ENCODE measurements around the gene MARCHF3.

- TF ChIP-seq CTCF (IDR thresholded peaks at IDR 0.05 in 8 of 11, conservative IDR thresholded peaks at IDR 0.05 in 3 of 11), result no peak
- no peak for TF ChIP-seq POLR2A (IDR thresholded peaks at IDR 0.05)
Observed at GRCh38 chr5:126982202-126982601, 48.2 kb downstream of the MARCHF3 start.

All from spleen (tissue), 7 donors.